Measurements from ENCODE around the gene XPR1.

DNA sequence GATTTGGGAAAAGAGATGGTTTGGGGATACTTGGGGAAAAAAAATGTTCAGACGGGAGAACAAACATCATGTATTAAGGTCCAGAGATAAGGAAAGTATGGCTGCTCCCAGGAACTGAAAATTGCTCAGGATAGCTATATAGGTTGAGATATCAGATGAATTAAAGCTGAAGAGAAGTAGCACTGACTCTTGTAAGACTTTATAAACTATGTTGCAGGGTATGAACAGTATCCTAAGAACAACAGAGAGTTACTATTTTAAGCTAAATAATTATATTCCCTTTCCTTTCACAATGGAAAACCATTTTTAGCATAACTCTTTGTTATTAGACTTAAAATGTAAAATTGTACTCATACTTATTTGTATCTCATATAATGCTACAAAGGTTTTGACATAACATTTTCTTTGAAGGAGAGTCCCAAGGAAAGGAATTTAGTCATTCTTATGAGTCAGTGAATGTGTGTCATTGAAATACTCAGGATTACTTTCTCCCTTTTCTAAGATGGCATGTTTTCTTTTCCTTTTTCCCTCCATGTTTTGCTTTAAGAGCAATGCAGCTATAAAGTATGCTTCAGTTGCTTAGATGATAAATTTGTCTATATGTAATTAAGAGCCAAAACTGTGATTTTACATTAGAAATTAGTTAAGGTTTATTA, 141.5 kb downstream of the XPR1 start:
- no peak for TF ChIP-seq POLR2A (IDR thresholded peaks at IDR 0.05; ENCODE audit: low read depth, low read length)
- no peak for TF ChIP-seq SPI1 (IDR thresholded peaks at IDR 0.05; ENCODE audit: low read depth, low read length)
